Peyer's patch (tissue), 4 donors: ENCODE results near the gene EFHC1. TPM values are rescaled to one million over a fixed set of nuclear protein-coding genes. Genes with fewer than 3 reads are reported as not detected.

Source experiments
- DNase-seq, 3 donors: peaks; one replicate each; pipeline ENCODE4 v3.0.0-alpha.2; 2017 to 2019
- H3K27ac ChIP-seq, 4 donors: fragments of 200-600 bp; sonication (generic); one replicate each; pipeline ENCODE4 v1.5.1; 2016 to 2019
- H3K27me3 ChIP-seq, 2 donors: fragments of 200-600 bp; sonication (generic); one replicate each; pipeline ENCODE4 v1.5.1; 2019
- H3K36me3 ChIP-seq, 3 donors: fragments of 200-600 bp; sonication (generic); one replicate each; pipeline ENCODE4 v1.5.1; 2016 to 2019
- H3K4me1 ChIP-seq, 4 donors: fragments of 200-600 bp; sonication (generic); one replicate each; pipeline ENCODE4 v1.5.1; 2016 to 2019
- H3K4me3 ChIP-seq, 4 donors: fragments of 200-600 bp; sonication (generic); 1 replicate in 3 of 4; 2 replicates in 1 of 4; pipeline ENCODE4 v1.5.1; 2016 to 2019; ENCODE audit warnings: mild to moderate bottlenecking in 1 of 4
- H3K9me3 ChIP-seq, 4 donors: fragments of 200-600 bp; sonication (generic); one replicate each; pipeline ENCODE4 v1.5.1; 2016 to 2019; ENCODE audit warnings: mild to moderate bottlenecking in 1 of 4
- POLR2A ChIP-seq, 2 donors: fragments of 450-650 bp; IDR thresholded peaks; one replicate each; pipeline ENCODE4 v1.5.1; 2017; ENCODE audit warnings: antibody characterized with exemption in 2 of 2, mild to moderate bottlenecking in 2 of 2, moderate library complexity in 2 of 2
- total RNA-seq, 4 donors: library from RNA; depleted of rRNA; stranded (reverse); fragments of >200 nt; gene quantifications; one replicate each; pipeline ENCODE4 v1.1.0, GENCODE V29; 2016
- TF ChIP-seq, protein P1 (sequence below), 6 experiments: fragments of 450-650 bp in 4 of 6; fragments of 200-600 bp in 2 of 6; sonication (generic) in 1 of 6; IDR thresholded peaks; one replicate each; pipeline ENCODE4 v1.5.1; 2017 to 2019; ENCODE audit warnings: antibody characterized with exemption in 6 of 6, mild to moderate bottlenecking in 3 of 6, moderate library complexity in 1 of 6

Gene EFHC1
- total RNA-seq, 4 donors from 2014 or later = 20.0 to 40.4 (median 22.7) TPM

DNA sequence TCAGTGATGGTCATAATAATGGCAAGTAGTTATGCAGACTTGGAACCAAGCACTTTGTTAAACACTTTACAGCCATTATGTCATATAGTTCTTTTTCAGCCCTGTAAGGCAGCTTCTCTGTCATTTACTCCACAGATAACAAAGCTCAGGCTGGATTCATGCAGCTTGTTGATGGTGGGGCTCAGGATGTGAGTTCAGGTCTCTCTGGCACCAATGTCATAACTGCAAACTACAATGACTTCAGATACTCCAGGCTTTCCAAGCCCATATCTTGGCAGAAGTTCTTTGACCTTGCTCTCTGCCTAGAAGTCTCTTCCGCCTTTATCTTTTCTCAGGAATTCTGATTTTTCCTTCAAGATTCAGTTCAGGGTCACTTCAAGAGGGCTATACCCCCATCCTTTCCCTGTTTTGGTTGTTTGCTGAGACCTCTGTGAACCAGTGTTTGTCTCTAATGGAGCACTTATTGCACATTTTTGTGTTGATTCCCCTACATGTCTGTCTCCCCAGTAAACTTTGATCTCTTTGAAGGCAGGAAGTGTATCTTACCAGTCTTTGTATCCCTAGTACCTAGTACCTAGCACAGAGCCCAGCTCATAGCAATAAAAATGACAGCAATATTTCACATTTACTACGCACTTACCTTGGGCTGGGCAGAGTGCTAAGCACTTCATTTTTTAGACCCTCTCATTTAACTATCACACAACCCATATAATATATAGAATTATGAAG is 19.7 kb upstream of the EFHC1 start:
- peaks cover 0 to 65% (median 4%) of the 10 kb centered on the region in 4 donors for H3K4me1 ChIP-seq
- no peak overlapping the region for H3K4me3 ChIP-seq
- no peaks in the 10 kb centered on the region for H3K9me3 ChIP-seq
- TF ChIP-seq, protein P1, sequence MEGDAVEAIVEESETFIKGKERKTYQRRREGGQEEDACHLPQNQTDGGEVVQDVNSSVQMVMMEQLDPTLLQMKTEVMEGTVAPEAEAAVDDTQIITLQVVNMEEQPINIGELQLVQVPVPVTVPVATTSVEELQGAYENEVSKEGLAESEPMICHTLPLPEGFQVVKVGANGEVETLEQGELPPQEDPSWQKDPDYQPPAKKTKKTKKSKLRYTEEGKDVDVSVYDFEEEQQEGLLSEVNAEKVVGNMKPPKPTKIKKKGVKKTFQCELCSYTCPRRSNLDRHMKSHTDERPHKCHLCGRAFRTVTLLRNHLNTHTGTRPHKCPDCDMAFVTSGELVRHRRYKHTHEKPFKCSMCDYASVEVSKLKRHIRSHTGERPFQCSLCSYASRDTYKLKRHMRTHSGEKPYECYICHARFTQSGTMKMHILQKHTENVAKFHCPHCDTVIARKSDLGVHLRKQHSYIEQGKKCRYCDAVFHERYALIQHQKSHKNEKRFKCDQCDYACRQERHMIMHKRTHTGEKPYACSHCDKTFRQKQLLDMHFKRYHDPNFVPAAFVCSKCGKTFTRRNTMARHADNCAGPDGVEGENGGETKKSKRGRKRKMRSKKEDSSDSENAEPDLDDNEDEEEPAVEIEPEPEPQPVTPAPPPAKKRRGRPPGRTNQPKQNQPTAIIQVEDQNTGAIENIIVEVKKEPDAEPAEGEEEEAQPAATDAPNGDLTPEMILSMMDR (IDR thresholded peaks at IDR 0.05) = no peak
- no peak for TF ChIP-seq POLR2A (IDR thresholded peaks at IDR 0.05)
- H3K27ac ChIP-seq = peak overlapping the region in 3 of 4 donors; percentile 18 to 63 (median 34)
- no peak for DNase-seq
- H3K27me3 ChIP-seq = no peaks in the 10 kb centered on the region
- H3K36me3 ChIP-seq = peaks cover 0 to 29% (median 0%) of the 10 kb centered on the region in 3 donors

DNA sequence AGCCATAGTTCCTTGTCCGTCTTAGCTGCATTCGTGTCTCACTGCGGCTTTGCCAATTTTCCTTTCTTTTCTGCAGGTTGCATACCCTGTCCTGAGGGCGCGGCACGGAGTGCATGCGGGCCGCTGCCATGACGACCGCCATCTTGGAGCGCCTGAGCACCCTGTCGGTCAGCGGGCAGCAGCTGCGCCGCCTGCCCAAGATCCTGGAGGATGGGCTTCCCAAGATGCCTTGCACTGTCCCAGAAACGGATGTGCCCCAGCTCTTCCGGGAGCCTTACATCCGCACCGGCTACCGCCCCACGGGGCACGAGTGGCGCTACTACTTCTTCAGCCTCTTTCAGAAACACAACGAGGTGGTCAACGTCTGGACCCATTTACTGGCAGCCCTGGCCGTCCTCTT is 17.1 kb upstream of the EFHC1 start:
- no peak overlapping the region for H3K4me3 ChIP-seq
- peaks cover 0 to 36% (median 0%) of the 10 kb centered on the region in 3 donors for H3K36me3 ChIP-seq
- TF ChIP-seq, protein P1 (IDR thresholded peaks at IDR 0.05) = no peak
- no peak for TF ChIP-seq POLR2A (IDR thresholded peaks at IDR 0.05)
- peak overlapping the region in 2 of 4 donors; percentile 21 to 47 for H3K27ac ChIP-seq
- H3K4me1 ChIP-seq = peaks cover 0 to 55% (median 2%) of the 10 kb centered on the region in 4 donors
- DNase-seq = no peak
- H3K27me3 ChIP-seq = no peaks in the 10 kb centered on the region
- H3K9me3 ChIP-seq = no peaks in the 10 kb centered on the region

DNA sequence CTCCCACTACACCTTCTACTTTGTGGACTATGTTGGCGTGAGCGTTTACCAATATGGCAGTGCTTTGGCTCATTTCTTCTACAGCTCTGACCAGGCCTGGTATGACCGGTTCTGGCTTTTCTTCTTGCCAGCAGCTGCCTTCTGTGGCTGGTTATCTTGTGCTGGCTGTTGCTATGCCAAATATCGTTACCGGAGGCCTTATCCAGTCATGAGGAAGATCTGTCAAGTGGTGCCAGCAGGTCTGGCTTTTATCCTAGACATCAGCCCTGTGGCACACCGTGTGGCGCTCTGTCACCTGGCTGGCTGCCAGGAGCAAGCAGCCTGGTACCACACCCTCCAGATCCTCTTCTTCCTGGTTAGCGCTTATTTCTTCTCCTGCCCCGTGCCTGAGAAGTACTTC is 16.5 kb upstream of the EFHC1 start:
- no peak overlapping the region for H3K4me3 ChIP-seq
- no peak for TF ChIP-seq POLR2A (IDR thresholded peaks at IDR 0.05)
- TF ChIP-seq, protein P1 (IDR thresholded peaks at IDR 0.05) = peak in 1 of 6 experiments; percentile 18
- H3K36me3 ChIP-seq = peaks cover 0 to 36% (median 0%) of the 10 kb centered on the region in 3 donors
- no peaks in the 10 kb centered on the region for H3K27me3 ChIP-seq
- H3K27ac ChIP-seq = peak overlapping the region in 2 of 4 donors; percentile 47 to 51
- DNase-seq = peak in 2 of 3 donors; percentile 87 to 90
- H3K9me3 ChIP-seq = no peaks in the 10 kb centered on the region
- H3K4me1 ChIP-seq = peaks cover 0 to 50% (median 2%) of the 10 kb centered on the region in 4 donors

DNA sequence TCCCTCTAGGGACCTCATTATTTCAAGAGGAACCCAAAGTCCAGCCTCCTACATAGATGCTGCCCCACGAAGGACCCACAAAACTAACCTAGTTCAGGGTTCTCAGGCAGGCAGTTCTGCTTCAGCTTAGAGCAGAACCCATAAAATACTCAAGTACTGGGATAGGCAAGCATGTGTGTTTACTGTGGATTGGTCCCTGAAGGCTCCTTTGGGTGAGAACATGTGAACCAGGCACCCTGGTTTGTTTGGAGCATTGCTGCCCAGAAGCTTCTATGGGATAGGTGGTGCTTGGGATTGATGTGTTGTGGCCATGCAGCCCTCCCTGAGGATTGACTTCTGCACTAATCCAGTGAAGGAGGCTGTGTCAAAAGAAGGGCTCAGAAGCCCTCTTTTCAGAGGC is 14.9 kb upstream of the EFHC1 start:
- TF ChIP-seq, protein P1 (IDR thresholded peaks at IDR 0.05) = no peak
- no peak for TF ChIP-seq POLR2A (IDR thresholded peaks at IDR 0.05)
- no peak for DNase-seq
- Histone ChIP-seq H3K4me1 (peaks cover 0 to 34% (median 2%) of the 10 kb centered on the region in 4 donors), H3K9me3 (no peaks in the 10 kb centered on the region), H3K27me3 (no peaks in the 10 kb centered on the region), H3K36me3 (peaks cover 0 to 36% (median 0%) of the 10 kb centered on the region in 3 donors), H3K4me3 (no peak overlapping the region), H3K27ac (no peak overlapping the region)

DNA sequence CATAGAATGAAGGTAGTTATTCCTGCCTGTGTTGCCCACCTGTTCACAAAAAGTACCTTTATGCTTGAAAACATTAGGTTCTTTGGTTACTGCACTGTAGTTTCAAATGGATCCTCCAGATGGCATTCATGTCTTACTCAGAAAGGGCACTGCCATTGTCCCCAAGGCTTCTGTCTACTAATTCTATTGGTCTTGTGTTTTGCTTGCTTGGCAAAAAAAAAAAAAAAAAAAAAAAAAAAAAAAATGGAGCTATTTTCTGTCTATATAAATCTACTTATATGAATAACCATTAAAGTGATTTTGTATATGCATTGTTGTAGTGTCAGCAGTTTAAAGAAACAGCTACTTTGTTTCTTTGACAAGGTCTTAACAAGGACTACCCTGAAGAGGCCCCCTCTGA is 12.7 kb upstream of the EFHC1 start:
- no peaks in the 10 kb centered on the region for H3K9me3 ChIP-seq
- H3K4me1 ChIP-seq = peaks cover 0 to 21% (median 0%) of the 10 kb centered on the region in 4 donors
- TF ChIP-seq, protein P1 (IDR thresholded peaks at IDR 0.05) = peak in 5 of 6 experiments; percentile 13 to 51 (median 46)
- TF ChIP-seq POLR2A (IDR thresholded peaks at IDR 0.05) = no peak
- no peak for DNase-seq
- no peak overlapping the region for H3K27ac ChIP-seq
- H3K4me3 ChIP-seq = no peak overlapping the region
- peaks cover 0 to 36% (median 0%) of the 10 kb centered on the region in 3 donors for H3K36me3 ChIP-seq
- no peaks in the 10 kb centered on the region for H3K27me3 ChIP-seq
